ENCODE measurements around the gene MAPK10.

- TF ChIP-seq, protein P1, sequence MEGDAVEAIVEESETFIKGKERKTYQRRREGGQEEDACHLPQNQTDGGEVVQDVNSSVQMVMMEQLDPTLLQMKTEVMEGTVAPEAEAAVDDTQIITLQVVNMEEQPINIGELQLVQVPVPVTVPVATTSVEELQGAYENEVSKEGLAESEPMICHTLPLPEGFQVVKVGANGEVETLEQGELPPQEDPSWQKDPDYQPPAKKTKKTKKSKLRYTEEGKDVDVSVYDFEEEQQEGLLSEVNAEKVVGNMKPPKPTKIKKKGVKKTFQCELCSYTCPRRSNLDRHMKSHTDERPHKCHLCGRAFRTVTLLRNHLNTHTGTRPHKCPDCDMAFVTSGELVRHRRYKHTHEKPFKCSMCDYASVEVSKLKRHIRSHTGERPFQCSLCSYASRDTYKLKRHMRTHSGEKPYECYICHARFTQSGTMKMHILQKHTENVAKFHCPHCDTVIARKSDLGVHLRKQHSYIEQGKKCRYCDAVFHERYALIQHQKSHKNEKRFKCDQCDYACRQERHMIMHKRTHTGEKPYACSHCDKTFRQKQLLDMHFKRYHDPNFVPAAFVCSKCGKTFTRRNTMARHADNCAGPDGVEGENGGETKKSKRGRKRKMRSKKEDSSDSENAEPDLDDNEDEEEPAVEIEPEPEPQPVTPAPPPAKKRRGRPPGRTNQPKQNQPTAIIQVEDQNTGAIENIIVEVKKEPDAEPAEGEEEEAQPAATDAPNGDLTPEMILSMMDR (IDR thresholded peaks at IDR 0.05) = no peak
- TF ChIP-seq POLR2A (IDR thresholded peaks at IDR 0.05) = no peak
Measured at GRCh38 chr4:86249074-86249473, 110.8 kb downstream of the MAPK10 start.
